Measurements from ENCODE around the gene RRP7A.
"Not testable (repeated sequence)": the region's sequence is repeated elsewhere in the genome, so short reads cannot be mapped to it uniquely, and the experiment has no call there.

GRCh38 chr22:42499773-42500160 is 19.8 kb downstream of the RRP7A start:
- TF ChIP-seq CTCF (IDR thresholded peaks at IDR 0.05; ENCODE audit: insufficient read depth, low read length, poor library complexity, severe bottlenecking); EZH2phosphoT487 (conservative IDR thresholded peaks at IDR 0.05; ENCODE audit: low read length): not testable (repeated sequence)

Data from SU-DHL-6 (cell line).